GM10266 (cell line): ENCODE measurements around the gene CALCR.

Experiments used
- DNase-seq: peaks from one replicate; pipeline ENCODE4 v3.0.0; 2012; ENCODE audit errors: extremely low spot score
- CTCF ChIP-seq: IDR thresholded peaks from 2 replicates; pipeline ENCODE4 v1.5.1; 2012; ENCODE audit warnings: mild to moderate bottlenecking, low read depth; ENCODE audit not compliant: control insufficient read depth, insufficient read depth; ENCODE audit errors: missing control alignments

CALCR gene

DNA sequence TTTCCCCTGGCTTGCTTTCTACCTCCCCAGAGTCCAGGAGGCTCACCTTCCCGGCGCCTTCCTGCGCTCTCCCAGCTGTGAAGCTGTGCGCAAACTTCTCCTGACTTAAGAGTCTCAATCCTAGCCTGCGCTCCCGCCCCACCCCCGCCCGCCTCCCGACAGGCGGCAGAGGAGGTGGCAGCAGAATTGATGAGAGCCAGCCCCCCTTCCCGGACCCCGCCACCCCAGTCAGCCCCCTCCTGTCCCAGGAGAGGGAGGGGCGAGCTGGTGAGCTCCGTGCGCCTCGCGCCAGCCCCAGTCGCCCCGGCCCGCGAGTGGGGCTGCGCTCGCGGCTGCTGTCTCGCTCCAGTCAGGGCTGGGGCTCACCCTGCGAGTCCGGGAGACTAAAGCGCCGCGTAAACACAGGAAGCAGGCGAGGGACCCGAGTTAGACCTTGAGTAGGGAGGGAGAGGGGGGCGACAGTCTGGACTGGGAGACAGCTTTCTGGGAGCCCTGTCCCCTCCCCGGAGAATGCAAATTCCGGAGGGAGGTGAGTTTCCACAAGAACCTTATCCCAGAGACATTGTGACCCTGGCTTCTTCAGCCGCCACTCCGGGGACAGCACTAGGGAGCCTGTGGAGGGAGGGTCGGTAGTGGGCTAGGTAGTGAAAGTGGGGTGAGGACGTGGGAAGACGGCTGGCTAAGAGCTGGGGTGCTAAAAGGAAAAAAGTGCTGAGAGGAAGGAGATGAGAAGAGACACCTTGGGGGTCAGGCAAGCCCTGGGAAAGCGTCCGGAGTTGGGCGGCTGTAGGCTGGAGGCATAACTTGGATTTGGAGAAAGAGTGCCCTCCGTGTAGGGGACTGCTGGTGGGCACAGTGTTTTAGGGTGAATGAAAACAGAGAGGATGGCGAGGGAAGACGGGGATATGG, at the start of gene CALCR:
CALCR (minus strand) TSS at position 79 of the 909 bp plus-strand sequence. CDS start 87,743 bp downstream, outside the sequence.
- no peak for DNase-seq
- TF ChIP-seq CTCF, result no peak

DNA sequence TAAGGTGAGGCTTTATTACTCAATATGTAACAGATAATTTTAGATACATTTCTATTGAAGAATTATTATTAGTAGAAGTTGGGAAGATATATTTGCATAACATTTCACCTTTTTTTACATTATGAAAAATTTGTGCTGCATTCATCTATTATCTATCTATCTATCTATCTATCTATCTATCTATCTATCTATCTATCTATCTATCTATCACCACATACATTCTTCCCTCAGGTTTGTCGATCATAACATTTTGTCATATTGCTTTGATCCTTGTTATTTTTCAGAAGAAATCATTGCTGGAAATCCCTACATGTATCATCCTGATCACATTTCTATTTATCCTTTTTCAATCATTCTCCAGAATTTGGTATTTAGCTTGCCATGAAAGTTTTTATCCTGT, 49.3 kb upstream of the CALCR start:
- no peak for TF ChIP-seq CTCF

DNA sequence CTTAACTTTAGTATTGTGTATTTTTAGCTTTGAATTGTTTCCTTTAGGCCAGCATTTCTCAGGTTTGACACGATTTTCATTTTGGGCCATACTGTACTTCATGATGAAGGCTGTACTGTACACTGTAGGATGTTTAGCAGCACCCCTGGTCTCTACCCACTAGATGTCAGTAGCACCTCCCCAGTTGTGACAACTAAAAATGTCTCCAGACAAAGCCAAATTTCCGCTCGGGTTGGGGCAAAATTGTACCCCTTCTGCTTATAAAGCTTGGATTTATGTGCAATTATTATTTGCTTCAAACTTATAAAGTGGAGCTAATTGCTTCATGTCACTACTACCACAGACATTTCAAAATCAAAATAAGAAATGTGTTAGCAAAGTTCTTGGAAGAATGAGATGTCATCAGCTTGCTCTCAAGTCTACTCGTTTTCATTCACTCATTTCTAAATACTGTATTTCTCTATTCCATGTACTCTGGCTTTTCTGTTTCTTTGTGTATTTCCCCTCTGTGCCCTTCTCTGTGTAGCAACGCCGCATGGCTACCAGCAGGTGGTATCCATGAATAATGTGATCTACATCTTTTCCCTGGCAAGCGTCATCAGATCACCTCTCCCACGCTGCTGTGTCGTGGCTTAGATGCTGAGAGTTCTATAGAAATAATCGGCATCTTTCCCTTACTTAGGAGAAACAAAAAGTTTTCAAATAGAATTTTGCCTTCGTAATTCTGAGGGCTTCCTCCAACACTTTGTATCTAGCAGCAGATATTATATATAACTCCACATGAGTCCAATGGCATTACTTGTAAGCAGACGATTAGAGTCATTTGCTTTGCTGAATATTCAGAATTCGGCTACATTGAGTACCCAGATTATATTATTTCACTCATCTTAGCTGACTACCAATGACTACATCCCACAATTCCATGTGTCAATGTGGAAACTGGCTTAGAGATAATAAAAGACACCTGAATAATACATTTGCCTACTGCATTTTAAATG, 47.8 kb upstream of the CALCR start:
- TF ChIP-seq CTCF, result peak; percentile 13
- DNase-seq, result no peak

More for the DNA sequence above, 49.3 kb upstream of the CALCR start:
- DNase-seq, result no peak

GRCh38 chr7:93620864-93621263, 46.3 kb upstream of the CALCR start:
- TF ChIP-seq CTCF, result no peak
- DNase-seq, result no peak

DNA sequence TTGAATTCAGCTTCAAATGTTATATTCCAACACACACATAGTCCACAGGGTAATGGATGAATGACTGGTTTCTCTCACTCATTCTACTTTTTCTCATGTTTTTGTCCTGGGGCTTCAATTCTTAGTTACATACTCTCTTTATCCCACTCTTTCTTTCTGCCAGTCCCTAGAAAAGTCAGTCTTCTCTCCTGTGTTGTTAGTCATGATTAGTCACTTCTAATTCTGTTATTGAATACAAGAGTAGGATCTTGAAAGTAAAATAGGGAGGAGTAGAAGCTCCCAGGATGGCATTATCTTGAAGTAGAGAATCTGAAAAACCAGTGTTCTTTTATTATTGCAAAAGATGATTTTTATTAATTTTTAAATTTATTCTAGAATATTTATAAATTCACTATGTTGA, 45.5 kb upstream of the CALCR start:
- TF ChIP-seq CTCF, result no peak
- no peak for DNase-seq

DNA sequence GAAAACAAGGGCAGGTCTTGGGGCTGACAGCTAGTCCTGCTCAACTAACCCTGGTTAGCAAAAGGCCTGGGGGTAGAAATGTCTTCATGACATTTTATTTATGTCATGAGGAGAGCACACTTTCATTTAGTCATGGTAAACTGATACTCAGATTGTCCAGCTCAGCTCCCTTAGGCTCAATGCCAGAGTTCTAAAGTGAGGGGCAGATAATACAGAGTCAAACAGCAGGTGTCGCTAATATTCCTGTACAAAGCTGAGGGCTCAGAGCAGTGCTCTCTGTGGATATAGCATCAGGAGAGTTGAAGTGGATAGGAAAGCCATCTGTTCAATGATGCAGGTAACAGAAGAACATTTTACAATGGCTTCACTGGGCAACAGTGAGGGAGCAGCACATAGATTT, 26.8 kb upstream of the CALCR start:
- no peak for TF ChIP-seq CTCF
- DNase-seq, result no peak
